Keratinocyte (primary cell): ENCODE results near the gene ERICH2.

Experiments used
- CTCF ChIP-seq, 3 experiments: IDR thresholded peaks in 1 of 3; conservative IDR thresholded peaks in 1 of 3; optimal IDR thresholded peaks in 1 of 3; 2 replicates in 2 of 3; 3 replicates in 1 of 3; pipeline versions ENCODE3 to v1.5.1; 2011; ENCODE audit warnings: low read length in 3 of 3, mild to moderate bottlenecking in 3 of 3, moderate library complexity in 2 of 3, control low read depth in 1 of 3, inconsistent platforms in 1 of 3; ENCODE audit not compliant: insufficient read depth in 2 of 3; ENCODE audit errors: extremely low read depth in 1 of 3
- EZH2 ChIP-seq: IDR thresholded peaks from one replicate; pipeline ENCODE4 v1.6.1; 2012; ENCODE audit warnings: inconsistent platforms, mild to moderate bottlenecking, low read length, moderate library complexity

- no peak for TF ChIP-seq CTCF (optimal IDR thresholded peaks at IDR 0.05 in 1 of 3, IDR thresholded peaks at IDR 0.05 in 1 of 3, conservative IDR thresholded peaks at IDR 0.05 in 1 of 3; ENCODE audit: extremely low read depth in 1 of 3, insufficient read depth in 2 of 3, low read length in 3 of 3)
- no peak for TF ChIP-seq EZH2
Measured at GRCh38 chr2:170815311-170815710, 45.1 kb downstream of the ERICH2 start.
